H1 (cell line): Measurements from ENCODE around the gene TNIK. TPM values are rescaled to one million over a fixed set of nuclear protein-coding genes. Genes with fewer than 3 reads are reported as not detected.

ENCODE experiments used
- CTCF ChIA-PET: fragments of 300-600 bp; sonication (Branson Sonifier 250); formaldehyde crosslinking; loops from one replicate; lab custom pipeline; 2021; ENCODE audit not compliant: partially characterized antibody; lab: Charles Lee
- POLR2A ChIA-PET: fragments of 300-600 bp; sonication (Branson Sonifier 250); formaldehyde crosslinking; loops from one replicate; lab custom pipeline; 2021; ENCODE audit warnings: inconsistent platforms; ENCODE audit not compliant: partially characterized antibody; lab: Charles Lee
- DNase-seq, 2 experiments: peaks; one replicate each; pipeline versions ENCODE4 v3.0.0 to v3.0.0-alpha.2; 2010 to 2022; ENCODE audit warnings: low spot score in 2 of 2, low read depth in 1 of 2, mixed read lengths in 1 of 2
- FAIRE-seq: peaks from 2 replicates; lab custom pipeline; 2011; peaks lifted over from hg19 to GRCh38; lab: Jason Lieb, UNC
- H2AFZ ChIP-seq: 2 replicates; pipeline ENCODE4 v1.8.1; 2012; ENCODE audit warnings: low read length, inconsistent platforms
- H2AK5ac ChIP-seq: 2 replicates; pipeline ENCODE4 v1.6.1; 2013; ENCODE audit warnings: low read depth, low read length
- H2BK120ac ChIP-seq: replicated peaks from 2 replicates; pipeline ENCODE3; 2013; ENCODE audit warnings: low read depth, low read length, inconsistent platforms
- H2BK12ac ChIP-seq: 2 replicates; pipeline ENCODE4 v1.6.1; 2013; ENCODE audit warnings: low read depth, low read length
- H2BK15ac ChIP-seq: 2 replicates; pipeline ENCODE4 v1.6.1; 2013; ENCODE audit warnings: low read length
- H2BK20ac ChIP-seq: 2 replicates; pipeline ENCODE4 v1.6.1; 2013; ENCODE audit warnings: low read length
- H2BK5ac ChIP-seq: 2 replicates; pipeline ENCODE4 v1.6.1; 2013; ENCODE audit warnings: low read depth, low read length
- H3K14ac ChIP-seq: 2 replicates; pipeline ENCODE4 v1.6.1; 2013; ENCODE audit warnings: inconsistent platforms; ENCODE audit not compliant: insufficient read length
- H3K18ac ChIP-seq: 2 replicates; pipeline ENCODE4 v1.6.1; 2013; ENCODE audit warnings: low read length; ENCODE audit errors: extremely low read depth
- H3K23ac ChIP-seq: 2 replicates; pipeline ENCODE4 v1.6.1; 2013; ENCODE audit warnings: inconsistent platforms; ENCODE audit not compliant: insufficient read length
- H3K23me2 ChIP-seq: 2 replicates; pipeline ENCODE4 v1.6.1; 2013; ENCODE audit warnings: low read depth, low read length
- H3K27ac ChIP-seq: 2 replicates; pipeline ENCODE4 v1.6.1; 2011; ENCODE audit warnings: low read depth, low read length, inconsistent platforms
- H3K27me3 ChIP-seq, 4 experiments: replicated peaks in 1 of 4; 1 replicate in 1 of 4; 2 replicates in 3 of 4; pipeline versions ENCODE4 v1.6.1 to v1.8.1; 2011 to 2013; ENCODE audit warnings: low read length in 3 of 4, mild to moderate bottlenecking in 3 of 4, inconsistent platforms in 2 of 4, mixed read lengths in 2 of 4, moderate library complexity in 1 of 4; ENCODE audit not compliant: control insufficient read depth in 3 of 4, insufficient read depth in 3 of 4; ENCODE audit errors: extremely low read depth in 1 of 4
- H3K36me3 ChIP-seq, 4 experiments: 2 replicates each; pipeline versions ENCODE4 v1.6.1 to v1.8.1; 2011 to 2013; ENCODE audit warnings: mild to moderate bottlenecking in 4 of 4, low read length in 3 of 4, moderate library complexity in 2 of 4, control low read depth in 1 of 4, inconsistent platforms in 1 of 4; ENCODE audit not compliant: insufficient read depth in 4 of 4, control insufficient read depth in 2 of 4
- H3K4ac ChIP-seq: replicated peaks from 2 replicates; pipeline ENCODE3; 2013; ENCODE audit warnings: low read length, low read depth, mixed read lengths, inconsistent platforms; ENCODE audit not compliant: insufficient read length
- H3K4me1 ChIP-seq, 4 experiments: replicated peaks in 1 of 4; 1 replicate in 1 of 4; 2 replicates in 3 of 4; pipeline versions ENCODE4 v1.6.1 to v1.8.1; 2011 to 2013; ENCODE audit warnings: low read length in 3 of 4, inconsistent platforms in 2 of 4, mixed read lengths in 1 of 4; ENCODE audit not compliant: insufficient read depth in 4 of 4, control insufficient read depth in 3 of 4
- H3K4me2 ChIP-seq, 2 experiments: 2 replicates each; pipeline versions ENCODE4 v1.6.1 to v1.8.1; 2011 to 2013; ENCODE audit warnings: low read depth in 2 of 2, low read length in 2 of 2, control low read depth in 1 of 2, inconsistent platforms in 1 of 2, mild to moderate bottlenecking in 1 of 2; ENCODE audit not compliant: insufficient read depth in 1 of 2
- H3K4me3 ChIP-seq, 4 experiments: fragments of 200-600, 300-600 bp in 1 of 4; sonication (generic), shearing (Covaris generic), sonication (Bioruptor Twin) in 1 of 4; 2 replicates each; pipeline versions ENCODE4 v1.5.1 to v1.8.1; 2011 to 2016; ENCODE audit warnings: low read length in 4 of 4, low read depth in 3 of 4, control low read depth in 2 of 4, inconsistent platforms in 2 of 4, mild to moderate bottlenecking in 2 of 4, mixed read lengths in 1 of 4, moderate library complexity in 1 of 4; ENCODE audit not compliant: insufficient read depth in 2 of 4; ENCODE audit errors: extremely low read depth in 1 of 4
- H3K56ac ChIP-seq: replicated peaks from 2 replicates; pipeline ENCODE3; 2013; ENCODE audit warnings: low read depth, mild to moderate bottlenecking, mixed read lengths, low read length, inconsistent platforms; ENCODE audit not compliant: insufficient read length
- H3K79me1 ChIP-seq: 2 replicates; pipeline ENCODE4 v1.6.1; 2013; ENCODE audit warnings: low read depth, low read length, control low read depth
- H3K79me2 ChIP-seq, 2 experiments: 2 replicates each; pipeline versions ENCODE4 v1.6.1 to v1.8.1; 2012 to 2013; ENCODE audit warnings: low read length in 2 of 2, mild to moderate bottlenecking in 2 of 2, inconsistent platforms in 1 of 2; ENCODE audit not compliant: insufficient read depth in 2 of 2, control insufficient read depth in 1 of 2
- H3K9ac ChIP-seq, 4 experiments: replicated peaks in 1 of 4; 1 replicate in 1 of 4; 2 replicates in 3 of 4; pipeline versions ENCODE4 v1.6.1 to v1.8.1; 2011 to 2013; ENCODE audit warnings: low read depth in 3 of 4, low read length in 3 of 4, control low read depth in 2 of 4, mild to moderate bottlenecking in 2 of 4, moderate library complexity in 2 of 4, inconsistent platforms in 1 of 4; ENCODE audit errors: extremely low read depth in 1 of 4
- H3K9me3 ChIP-seq, 2 experiments: 2 replicates each; pipeline versions ENCODE4 v1.6.1 to v1.8.1; 2012 to 2013; ENCODE audit warnings: mild to moderate bottlenecking in 2 of 2, moderate library complexity in 2 of 2, control low read depth in 1 of 2, inconsistent platforms in 1 of 2, low read depth in 1 of 2, low read length in 1 of 2, mixed read lengths in 1 of 2; ENCODE audit not compliant: insufficient read depth in 2 of 2
- H4K20me1 ChIP-seq, 2 experiments: replicated peaks in 1 of 2; 2 replicates each; pipeline versions ENCODE3 to v1.8.1; 2011 to 2013; ENCODE audit warnings: inconsistent platforms in 2 of 2, low read length in 2 of 2, mild to moderate bottlenecking in 1 of 2; ENCODE audit not compliant: insufficient read depth in 2 of 2, control insufficient read depth in 1 of 2
- H4K5ac ChIP-seq: 2 replicates; pipeline ENCODE4 v1.6.1; 2013; ENCODE audit warnings: low read length, low read depth, mixed read lengths, inconsistent platforms; ENCODE audit not compliant: insufficient read length
- H4K8ac ChIP-seq: 2 replicates; pipeline ENCODE4 v1.8.0; 2013; ENCODE audit warnings: mild to moderate bottlenecking, moderate library complexity, low read length, inconsistent platforms; ENCODE audit not compliant: insufficient read depth; ENCODE audit errors: extremely low read depth
- H4K91ac ChIP-seq: replicated peaks from 2 replicates; pipeline ENCODE3; 2013; ENCODE audit warnings: low read length, mixed read lengths, inconsistent platforms; ENCODE audit not compliant: insufficient read length
- CEBPB ChIP-seq: IDR thresholded peaks from 2 replicates; pipeline ENCODE4 v1.6.1; 2012; ENCODE audit warnings: low read depth, low read length
- CHD2 ChIP-seq: IDR thresholded peaks from 2 replicates; pipeline ENCODE4 v1.6.1; 2012; ENCODE audit warnings: low read length, improper control_type of control experiment
- CREB1 ChIP-seq: IDR thresholded peaks from 2 replicates; pipeline ENCODE4 v1.6.1; 2012; ENCODE audit warnings: inconsistent platforms
- HDAC2 ChIP-seq, 2 experiments: fragments of 300-600 bp in 1 of 2; sonication (generic) in 1 of 2; IDR thresholded peaks; 2 replicates each; pipeline ENCODE4 v1.6.1; 2011 to 2012; ENCODE audit warnings: low read depth in 2 of 2, low read length in 2 of 2, mild to moderate bottlenecking in 2 of 2, moderate library complexity in 2 of 2, borderline replicate concordance in 1 of 2, inconsistent platforms in 1 of 2
- KDM1A ChIP-seq: fragments of 200-600, 300-600 bp; sonication (generic); IDR thresholded peaks from 2 replicates; pipeline ENCODE4 v1.7.1; 2016; ENCODE audit warnings: mild to moderate bottlenecking, low read length, borderline replicate concordance
- POLR2A ChIP-seq, 2 experiments: IDR thresholded peaks; 1 replicate in 1 of 2; 2 replicates in 1 of 2; pipeline ENCODE4 v1.6.1; 2011; ENCODE audit warnings: low read depth in 2 of 2, low read length in 2 of 2, mild to moderate bottlenecking in 2 of 2; ENCODE audit errors: control extremely low read depth in 1 of 2
- SIN3A ChIP-seq, 2 experiments: IDR thresholded peaks in 1 of 2; conservative IDR thresholded peaks in 1 of 2; 2 replicates each; pipeline ENCODE4 v1.6.1; 2011 to 2012; ENCODE audit warnings: low read length in 2 of 2, improper control_type of control experiment in 1 of 2, low read depth in 1 of 2, mild to moderate bottlenecking in 1 of 2
- SIRT6 ChIP-seq: IDR thresholded peaks from one replicate; pipeline ENCODE4 v1.7.1; 2012; ENCODE audit warnings: low read length, inconsistent platforms
- SP1 ChIP-seq: IDR thresholded peaks from 2 replicates; pipeline ENCODE4 v1.6.1; 2011; ENCODE audit warnings: low read depth, low read length
- SUZ12 ChIP-seq: fragments of 200-600 bp; sonication (generic); IDR thresholded peaks from 2 replicates; pipeline ENCODE4 v1.6.1; 2012; ENCODE audit warnings: mild to moderate bottlenecking, inconsistent platforms, low read length, moderate library complexity, mixed read lengths
- TBP ChIP-seq: IDR thresholded peaks from 2 replicates; pipeline ENCODE4 v1.6.1; 2011; ENCODE audit warnings: low read depth, low read length, improper control_type of control experiment
- TEAD4 ChIP-seq: IDR thresholded peaks from 2 replicates; pipeline ENCODE4 v1.6.1; 2012; ENCODE audit warnings: low read depth, low read length, inconsistent platforms, mixed read lengths
- WGBS, 2 experiments: shearing (Covaris generic) in 1 of 2; methylation state at CpG; one replicate each; pipeline versions ENCODE4 v1.1.6 to v1.1.7; 2013 to 2015; ENCODE audit warnings: low lambda C conversion rate in 2 of 2, mixed read lengths in 2 of 2, inconsistent platforms in 1 of 2, low coverage in 1 of 2, missing lambda C conversion rate in 1 of 2; ENCODE audit not compliant: insufficient replicate concordance in 2 of 2, insufficient coverage in 1 of 2, insufficient read length in 1 of 2; ENCODE audit errors: extremely low coverage in 1 of 2, missing lambda C conversion rate in 1 of 2; 5-methylcytosine and 5-hydroxymethylcytosine counted together
- polyA plus RNA-seq, 7 experiments: library from polyadenylated mRNA; depleted of rRNA in 3 of 7; stranded (reverse) in 5 of 7; unstranded in 2 of 7; fragments of >200 nt in 5 of 7; fragments of 200-250 nt in 2 of 7; gene quantifications; 1 replicate in 5 of 7; 2 replicates in 1 of 7; 4 replicates in 1 of 7; pipeline versions ENCODE4 v1.2.1 to v1.2.3, GENCODE V29; 2011 to 2013; ENCODE audit warnings: missing spikeins in 2 of 7, mixed read lengths in 2 of 7
- total RNA-seq: library from RNA; stranded (reverse); fragmentation: NEBNext Ultra II Directional; extraction: Animal tissue kit (Norgen Biotek cat#: 25700); gene quantifications from 2 replicates; pipeline ENCODE4 v1.2.1, GENCODE V29; 2021

The TNIK gene
- total and polyA plus RNA-seq, 2 of the 8 experiments (the other 6 are each of a cell fraction or from before 2014, with no cell fraction given), result 7.4 to 42.0 TPM

- CTCF ChIA-PET, result interaction anchor here (0.8 to 4.0 kb wide), 2 partner anchors 9 to 1650 kb away, joined by 3 to 28 read pairs; no protein-coding TSS in a partner anchor
- Histone ChIP-seq H3K18ac (no peak within 1 kb of the TSS), H4K20me1 (no peaks in the 10 kb centered on the region), H3K4ac (no peak within 1 kb of the TSS), H4K5ac (no peak within 1 kb of the TSS), H3K27ac (no peak within 1 kb of the TSS), H3K9ac (no peak within 1 kb of the TSS), H3K9me3 (no peaks in the 10 kb centered on the region), H2BK15ac (no peak within 1 kb of the TSS), H2BK120ac (no peak within 1 kb of the TSS), H2BK5ac (no peak within 1 kb of the TSS), H3K27me3 (peaks cover 1 to 18% (median 15%) of the 10 kb centered on the region in 4 experiments; a peak in 6 of 7 replicates), H3K36me3 (no peaks in the 10 kb centered on the region), H2AK5ac (no peak within 1 kb of the TSS), H3K56ac (no peak within 1 kb of the TSS), H2BK12ac (no peak within 1 kb of the TSS), H4K91ac (no peak within 1 kb of the TSS), H3K79me2 (no peaks in the 10 kb centered on the region), H3K23me2 (0 out of 2 replicates have a peak, but pooled peaks cover 2% of the 10 kb centered on the region), H2AFZ (no peak within 1 kb of the TSS), H3K4me1 (peaks cover 0 to 6% (median 3%) of the 10 kb centered on the region in 4 experiments; a peak in 2 of 7 replicates), H3K14ac (no peak within 1 kb of the TSS), H3K79me1 (no peaks in the 10 kb centered on the region), H3K23ac (no peak within 1 kb of the TSS), H2BK20ac (no peak within 1 kb of the TSS), H3K4me2 (no peak within 1 kb of the TSS; a peak in 1 of 4 replicates), H3K4me3 (no peak within 1 kb of the TSS), H4K8ac (no peak within 1 kb of the TSS)
- 79% methylated on average over 4 of the region's 4 CpGs; no CpG with 5 or more reads in 1 of the 2 experiments for WGBS, 2 experiments
- POLR2A ChIA-PET, result no interaction called here
- no peak for DNase-seq
- no peak for FAIRE-seq
- TF ChIP-seq CREB1 (no peak), POLR2A (IDR thresholded peaks at IDR 0.05; ENCODE audit: control extremely low read depth in 1 of 2, low read depth in 2 of 2, low read length in 2 of 2) (no peak), TBP (no peak), TEAD4 (no peak), CEBPB (no peak), SIRT6 (no peak), CHD2 (no peak), SP1 (no peak), KDM1A (no peak), HDAC2 (IDR thresholded peaks at IDR 0.05; ENCODE audit: borderline replicate concordance in 1 of 2, low read depth in 2 of 2, low read length in 2 of 2) (no peak), SIN3A (conservative IDR thresholded peaks at IDR 0.05 in 1 of 2, IDR thresholded peaks at IDR 0.05 in 1 of 2; ENCODE audit: low read depth in 1 of 2, low read length in 2 of 2) (no peak), SUZ12 (no peak)
These were observed 433.5 kb downstream of the TNIK start, which contains the start of gene SLC2A2 for GRCh38 chr3:171026597-171027293. TSS of gene SLC2A2 (minus strand) at chr3:171026720. CDS start at chr3:171026670, 50 bp downstream.
